H4 (cell line): ENCODE measurements around the gene CHTF18. TPM values are rescaled to one million over a fixed set of nuclear protein-coding genes. Genes with fewer than 3 reads are reported as not detected.

Source experiments
- DNase-seq: peaks from one replicate; pipeline ENCODE4 v3.0.0-alpha.2; 2015; ENCODE audit warnings: low spot score
- total RNA-seq: library from RNA; depleted of rRNA; stranded (reverse); fragments of >200 nt; shearing (Covaris generic); gene quantifications from 2 replicates; pipeline ENCODE4 v1.2.3, GENCODE V29; 2014

The CHTF18 gene
- total RNA-seq, 1 experiment from 2014 or later, result 7.9 TPM

GRCh38 chr16:792221-792995 is 4.0 kb downstream of the CHTF18 start:
- DNase-seq, result no peak

- no peak for DNase-seq
These were observed 5.0 kb downstream of the CHTF18 start for GRCh38 chr16:793414-793813.

GRCh38 chr16:794091-794822 is 5.8 kb downstream of the CHTF18 start:
- no peak for DNase-seq

GRCh38 chr16:794853-795466 is 6.5 kb downstream of the CHTF18 start:
- no peak for DNase-seq

GRCh38 chr16:795580-796229 is 7.3 kb downstream of the CHTF18 start:
- no peak for DNase-seq

GRCh38 chr16:796296-797119 is 8.1 kb downstream of the CHTF18 start:
- DNase-seq, result no peak

- no peak for DNase-seq
These were observed 8.7 kb downstream of the CHTF18 start for GRCh38 chr16:797120-797420.

- DNase-seq, result no peak
These were observed 9.3 kb downstream of the CHTF18 start for GRCh38 chr16:797686-798085.

- DNase-seq, result no peak
These were observed 10.2 kb downstream of the CHTF18 start for GRCh38 chr16:798666-799065.

GRCh38 chr16:799111-799947 is 10.9 kb downstream of the CHTF18 start:
- DNase-seq, result no peak

GRCh38 chr16:799948-800833 is 11.8 kb downstream of the CHTF18 start, which contains the start of gene GNG13:
TSS of gene GNG13 (minus strand) at chr16:800734. CDS start at chr16:799077, 1,657 bp downstream.
- DNase-seq, result no peak

GRCh38 chr16:800834-801511 is 12.6 kb downstream of the CHTF18 start:
- no peak for DNase-seq

GRCh38 chr16:801584-802363 is 13.4 kb downstream of the CHTF18 start:
- no peak for DNase-seq

GRCh38 chr16:802461-802860 is 14.0 kb downstream of the CHTF18 start:
- no peak for DNase-seq

GRCh38 chr16:802914-803753 is 14.7 kb downstream of the CHTF18 start:
- DNase-seq, result no peak

GRCh38 chr16:803754-804080 is 15.3 kb downstream of the CHTF18 start:
- DNase-seq, result no peak
